ENCODE results near the gene CRLF1. TPM values are rescaled to one million over a fixed set of nuclear protein-coding genes. Genes with fewer than 3 reads are reported as not detected.
A peak's percentile ranks its signal among the peaks of the same experiment; 100 is the strongest.

CRLF1 gene
- total RNA-seq, 1 donor from 2014 or later, result 0.26 TPM

GRCh38 chr19:18566953-18567352 lies 39.6 kb downstream of the CRLF1 start:
- H3K4me3 ChIP-seq (ENCODE audit: low read depth, low read length), result no peak overlapping the region
- TF ChIP-seq CTCF (IDR thresholded peaks at IDR 0.05; ENCODE audit: insufficient read depth, low read length, severe bottlenecking), result no peak
- H3K36me3 ChIP-seq (ENCODE audit: control insufficient read depth, insufficient read depth, low read length), result peaks cover 34% of the 10 kb centered on the region
- FAIRE-seq (no peak), DNase-seq (ENCODE audit: low read depth) (no peak)
- no peaks in the 10 kb centered on the region for H3K27me3 ChIP-seq (ENCODE audit: control insufficient read depth, insufficient read depth, low read length)

- FAIRE-seq (no peak), DNase-seq (ENCODE audit: low read depth) (no peak)
- TF ChIP-seq CTCF (IDR thresholded peaks at IDR 0.05; ENCODE audit: insufficient read depth, low read length, severe bottlenecking), result no peak
- no peaks in the 10 kb centered on the region for H3K27me3 ChIP-seq (ENCODE audit: control insufficient read depth, insufficient read depth, low read length)
- peaks cover 26% of the 10 kb centered on the region for H3K36me3 ChIP-seq (ENCODE audit: control insufficient read depth, insufficient read depth, low read length)
- no peak overlapping the region for H3K4me3 ChIP-seq (ENCODE audit: low read depth, low read length)
These were observed 44.5 kb downstream of the CRLF1 start for GRCh38 chr19:18562086-18562485.

GRCh38 chr19:18559685-18560084 lies 46.9 kb downstream of the CRLF1 start:
- Histone ChIP-seq H3K36me3 (ENCODE audit: control insufficient read depth, insufficient read depth, low read length) (peaks cover 13% of the 10 kb centered on the region), H3K4me3 (ENCODE audit: low read depth, low read length) (no peak overlapping the region), H3K27me3 (ENCODE audit: control insufficient read depth, insufficient read depth, low read length) (no peaks in the 10 kb centered on the region)
- FAIRE-seq (no peak), DNase-seq (ENCODE audit: low read depth) (no peak)
- TF ChIP-seq CTCF (IDR thresholded peaks at IDR 0.05; ENCODE audit: insufficient read depth, low read length, severe bottlenecking), result no peak

- DNase-seq (ENCODE audit: low read depth), result no peak
- H3K27me3 ChIP-seq (ENCODE audit: control insufficient read depth, insufficient read depth, low read length), result no peaks in the 10 kb centered on the region
- TF ChIP-seq CTCF (IDR thresholded peaks at IDR 0.05; ENCODE audit: insufficient read depth, low read length, severe bottlenecking), result no peak
- FAIRE-seq, result no peak
- H3K4me3 ChIP-seq (ENCODE audit: low read depth, low read length), result peak overlapping the region; percentile 97
- H3K36me3 ChIP-seq (ENCODE audit: control insufficient read depth, insufficient read depth, low read length), result peaks cover 10% of the 10 kb centered on the region
These were observed 48.0 kb downstream of the CRLF1 start for GRCh38 chr19:18558604-18559003.

- no peaks in the 10 kb centered on the region for H3K27me3 ChIP-seq (ENCODE audit: control insufficient read depth, insufficient read depth, low read length)
- DNase-seq (ENCODE audit: low read depth) (no peak), FAIRE-seq (no peak)
- H3K36me3 ChIP-seq (ENCODE audit: control insufficient read depth, insufficient read depth, low read length), result peaks cover 9% of the 10 kb centered on the region
- TF ChIP-seq CTCF (IDR thresholded peaks at IDR 0.05; ENCODE audit: insufficient read depth, low read length, severe bottlenecking), result no peak
- H3K4me3 ChIP-seq (ENCODE audit: low read depth, low read length), result peak overlapping the region; percentile 97
These were observed 48.4 kb downstream of the CRLF1 start for GRCh38 chr19:18558202-18558555.

GRCh38 chr19:18557411-18558201 lies 49.0 kb downstream of the CRLF1 start, which contains the start of gene KXD1:
Gene KXD1 (plus strand): TSS chr19:18557870. CDS start chr19:18562057, 4,187 bp downstream.
- DNase-seq (ENCODE audit: low read depth) (peak; percentile 97), FAIRE-seq (no peak)
- Histone ChIP-seq H3K27me3 (ENCODE audit: control insufficient read depth, insufficient read depth, low read length) (no peaks in the 10 kb centered on the region), H3K4me3 (ENCODE audit: low read depth, low read length) (peak within 1 kb of the TSS; percentile 97), H3K36me3 (ENCODE audit: control insufficient read depth, insufficient read depth, low read length) (peaks cover 5% of the 10 kb centered on the region)
- no peak for TF ChIP-seq CTCF (IDR thresholded peaks at IDR 0.05; ENCODE audit: insufficient read depth, low read length, severe bottlenecking)

Data from bronchial epithelial cell (primary cell).